Stomach (tissue), 9 donors: ENCODE data around the gene ADAM11. TPM values are rescaled to one million over a fixed set of nuclear protein-coding genes. Genes with fewer than 3 reads are reported as not detected.

Source experiments
- DNase-seq, 2 donors: peaks; one replicate each; pipeline versions ENCODE4 v3.0.0 to v3.0.0-alpha.2; 2013 to 2019
- H3K27ac ChIP-seq, 5 donors: fragments of 200-600 bp in 4 of 5; sonication (generic) in 4 of 5; one replicate each; pipeline ENCODE4 v1.5.1; 2013 to 2019; ENCODE audit warnings: mild to moderate bottlenecking in 1 of 5, moderate library complexity in 1 of 5
- H3K27me3 ChIP-seq, 3 donors: fragments of 200-600 bp; sonication (generic); one replicate each; pipeline ENCODE4 v1.5.1; 2017 to 2019; ENCODE audit warnings: mixed run types in 1 of 3
- H3K36me3 ChIP-seq, 4 donors: fragments of 200-600 bp; sonication (generic); 1 replicate in 3 of 4; 2 replicates in 1 of 4; pipeline ENCODE4 v1.5.1; 2016 to 2019
- H3K4me1 ChIP-seq, 4 donors: fragments of 200-600 bp; sonication (generic); one replicate each; pipeline ENCODE4 v1.5.1; 2016 to 2019
- H3K4me3 ChIP-seq, 4 donors: fragments of 200-600 bp; sonication (generic) in 3 of 4; one replicate each; pipeline ENCODE4 v1.5.1; 2016 to 2019; ENCODE audit warnings: mild to moderate bottlenecking in 1 of 4
- H3K9me3 ChIP-seq, 4 donors: fragments of 200-600 bp; sonication (generic); one replicate each; pipeline ENCODE4 v1.5.1; 2016 to 2019
- CTCF ChIP-seq, 7 experiments: fragments of 450-650 bp in 4 of 7; fragments of 200-600 bp in 3 of 7; sonication (generic) in 3 of 7; IDR thresholded peaks; one replicate each; pipeline ENCODE4 v1.5.1; 2016 to 2019; ENCODE audit warnings: antibody characterized with exemption in 7 of 7, control low read depth in 2 of 7, mild to moderate bottlenecking in 1 of 7
- EP300 ChIP-seq: sonication (generic); formaldehyde crosslinking; IDR thresholded peaks from one replicate; pipeline ENCODE4 v1.6.1; 2017; ENCODE audit warnings: antibody characterized with exemption
- POLR2A ChIP-seq, 4 donors: fragments of 450-650 bp; IDR thresholded peaks; one replicate each; pipeline ENCODE4 v1.6.1; 2016; ENCODE audit warnings: antibody characterized with exemption in 4 of 4, control low read depth in 2 of 4, mild to moderate bottlenecking in 1 of 4, moderate library complexity in 1 of 4
- POLR2AphosphoS5 ChIP-seq, 3 donors: sonication (generic); formaldehyde crosslinking; IDR thresholded peaks; one replicate each; pipeline ENCODE4 v1.6.1; 2016; ENCODE audit warnings: antibody characterized with exemption in 3 of 3
- WGBS, 5 donors: extraction: QIAGEN DNeasy Blood & Tissue Kit in 3 of 5; methylation state at CpG; one replicate each; pipeline versions ENCODE4 v1.1.5 to v1.1.7; 2013 to 2018; 5-methylcytosine and 5-hydroxymethylcytosine counted together
- intact Hi-C: fragments of 100-400 bp; cut with DNase I; formaldehyde crosslinking; loops from one replicate; pipeline ENCODE4 v1.15.1; 2023; ENCODE audit warnings: low total_unique reads
- polyA plus RNA-seq, 3 donors: library from polyadenylated mRNA; stranded (reverse); fragments of 200-250 nt; gene quantifications; one replicate each; pipeline ENCODE4 v1.2.3, GENCODE V29; 2013
- small RNA-seq, 4 donors: library from RNA; depleted of rRNA; stranded (forward); fragments of <200 nt; gene quantifications; one replicate each; pipeline ENCODE3, GENCODE V24; 2016
- total RNA-seq, 5 donors: library from RNA; depleted of rRNA; stranded (reverse); fragments of >200 nt; gene quantifications; one replicate each; pipeline versions ENCODE4 v1.1.0 to v1.2.3, GENCODE V29; 2014 to 2016
- donor health status: healthy with polysubstance abuse.
- donor health status: Bipolar disorder and iron deficiency.
- donor health status: healthy.

ADAM11 gene
- total and polyA plus RNA-seq, 8 donors, result 0.19 to 57.6 (median 0.73) TPM; not detected in 3

GRCh38 chr17:44830359-44831288 is 71.8 kb downstream of the ADAM11 start:
- Histone ChIP-seq H3K27ac (peak overlapping the region in 4 of 5 donors; percentile 78 to 86 (median 83)), H3K36me3 (no peaks in the 10 kb centered on the region), H3K4me1 (peaks cover 17 to 22% (median 20%) of the 10 kb centered on the region in 4 donors), H3K4me3 (peak overlapping the region; percentile 60 to 70 (median 66)), H3K27me3 (peaks cover 8 to 93% (median 61%) of the 10 kb centered on the region in 3 donors), H3K9me3 (no peaks in the 10 kb centered on the region)
- DNase-seq, result peak in 1 of 2 donors; percentile 52
- 5 to 20% (median 9%) methylated on average over 10 to 58 of the region's 58 CpGs for WGBS, 5 donors
- TF ChIP-seq POLR2A (IDR thresholded peaks at IDR 0.05) (no peak), POLR2AphosphoS5 (IDR thresholded peaks at IDR 0.05) (no peak), CTCF (IDR thresholded peaks at IDR 0.05) (no peak)
- intact Hi-C loops, result no loop called here

GRCh38 chr17:44831371-44831770 is 72.6 kb downstream of the ADAM11 start:
- 78 to 88% (median 85%) methylated on average over 9 to 12 of the region's 12 CpGs for WGBS, 5 donors
- H3K27me3 ChIP-seq, result peaks cover 8 to 86% (median 55%) of the 10 kb centered on the region in 3 donors
- DNase-seq, result no peak
- no peak overlapping the region for H3K27ac ChIP-seq
- H3K4me1 ChIP-seq, result peaks cover 17 to 22% (median 20%) of the 10 kb centered on the region in 4 donors
- TF ChIP-seq EP300 (no peak), CTCF (IDR thresholded peaks at IDR 0.05) (no peak)
- H3K36me3 ChIP-seq, result no peaks in the 10 kb centered on the region
- H3K4me3 ChIP-seq, result no peak overlapping the region
- no peaks in the 10 kb centered on the region for H3K9me3 ChIP-seq
- intact Hi-C loops, result no loop called here

Small RNA genes lying within 50 kb of the gene (small RNA-seq; reads per million reads assigned to genes)
- gene RN7SL819P, result 0 to 0.31 (median 0) reads per million in 4 donors

Other genes starting within 250 kb of the ADAM11 start
- gene FZD2, start 201.5 kb upstream of the ADAM11 start, total RNA-seq, result 10 to 100 TPM in 1 of 5 donors, 1 to 10 TPM in 2, not detected in 2; 1.0 to 19.3 (median 2.2) TPM
- gene FZD2, start 201.5 kb upstream of the ADAM11 start, polyA plus RNA-seq, result 1 to 10 TPM in 1 of 3 donors, under 1 TPM in 2; 0.31 to 1.5 (median 0.75) TPM
- not detected for gene MEIOC, start 102.5 kb upstream of the ADAM11 start, total RNA-seq
- under 1 TPM in 1 of 3 donors, not detected in 2; 0.03 TPM for gene MEIOC, start 102.5 kb upstream of the ADAM11 start, polyA plus RNA-seq
- gene CCDC43, start 69.2 kb upstream of the ADAM11 start, total RNA-seq, result 10 to 100 TPM in 2 of 5 donors, 1 to 10 TPM in 3; 1.8 to 29.7 (median 7.5) TPM
- 10 to 100 TPM in 2 of 3 donors, 1 to 10 TPM in 1; 9.7 to 19.2 (median 13.3) TPM for gene CCDC43, start 69.2 kb upstream of the ADAM11 start, polyA plus RNA-seq
- 1 to 10 TPM in 4 of 5 donors, not detected in 1; 1.7 to 5.0 (median 3.3) TPM for gene DBF4B, start 50.3 kb upstream of the ADAM11 start, total RNA-seq
- 1 to 10 TPM in 2 of 3 donors, under 1 TPM in 1; 0.76 to 2.8 (median 2.2) TPM for gene DBF4B, start 50.3 kb upstream of the ADAM11 start, polyA plus RNA-seq
- 10 to 100 TPM in 4 of 5 donors, 1 to 10 TPM in 1; 9.7 to 53.1 (median 35.6) TPM for gene GJC1, start 71.3 kb downstream of the ADAM11 start, total RNA-seq
- 1 to 10 TPM in 1 of 3 donors, under 1 TPM in 2; 0.31 to 3.5 (median 0.62) TPM for gene GJC1, start 71.3 kb downstream of the ADAM11 start, polyA plus RNA-seq
- gene HIGD1B, start 88.9 kb downstream of the ADAM11 start, total RNA-seq, result under 1 TPM in 1 of 5 donors, not detected in 4; 0.92 TPM
- 1 to 10 TPM; 2.1 to 5.4 (median 2.4) TPM for gene HIGD1B, start 88.9 kb downstream of the ADAM11 start, polyA plus RNA-seq
- gene EFTUD2, start 140.5 kb downstream of the ADAM11 start, total RNA-seq, result 100 to 1,000 TPM in 3 of 5 donors, 10 to 100 TPM in 2; 70.1 to 176 (median 111) TPM
- gene EFTUD2, start 140.5 kb downstream of the ADAM11 start, polyA plus RNA-seq, result 10 to 100 TPM; 15.9 to 28.6 (median 21.2) TPM
- gene GFAP, start 156.5 kb downstream of the ADAM11 start, total RNA-seq, result 1 to 10 TPM in 1 of 5 donors, not detected in 4; 9.7 TPM
- gene GFAP, start 156.5 kb downstream of the ADAM11 start, polyA plus RNA-seq, result 1 to 10 TPM in 1 of 3 donors, under 1 TPM in 2; 0.15 to 1.4 (median 0.23) TPM
- gene KIF18B, start 188.8 kb downstream of the ADAM11 start, total RNA-seq, result 10 to 100 TPM in 1 of 5 donors, 1 to 10 TPM in 1, under 1 TPM in 2, not detected in 1; 0.58 to 12.2 (median 2.0) TPM
- gene KIF18B, start 188.8 kb downstream of the ADAM11 start, polyA plus RNA-seq, result 1 to 10 TPM in 2 of 3 donors, under 1 TPM in 1; 0.15 to 2.2 (median 1.2) TPM
- gene C1QL1, start 209.3 kb downstream of the ADAM11 start, total RNA-seq, result 10 to 100 TPM in 2 of 5 donors, 1 to 10 TPM in 2, not detected in 1; 2.2 to 16.3 (median 8.1) TPM
- gene C1QL1, start 209.3 kb downstream of the ADAM11 start, polyA plus RNA-seq, result 1 to 10 TPM; 2.9 to 8.6 (median 5.2) TPM